OCI-LY7 (cell line): ENCODE data around the gene GH1.

Experiments used
- CTCF ChIP-seq: fragments of 200-600 bp; sonication (generic); conservative IDR thresholded peaks from 2 replicates; pipeline ENCODE4 v1.5.1; 2014; ENCODE audit warnings: mild to moderate bottlenecking, antibody characterized with exemption, low read length, moderate library complexity, mixed read lengths
- EZH2phosphoT487 ChIP-seq: fragments of 200-600 bp; sonication (generic); IDR thresholded peaks from 2 replicates; pipeline ENCODE4 v1.6.1; 2018; ENCODE audit warnings: low read depth, borderline replicate concordance, mild to moderate bottlenecking, mixed run types, antibody characterized with exemption, low read length, moderate library complexity, mixed read lengths

GRCh38 chr17:63928172-63928666 is 9.6 kb upstream of the GH1 start:
- no peak for TF ChIP-seq CTCF
- no peak for TF ChIP-seq EZH2phosphoT487
